Measurements from ENCODE around the gene OPALIN.

DNA sequence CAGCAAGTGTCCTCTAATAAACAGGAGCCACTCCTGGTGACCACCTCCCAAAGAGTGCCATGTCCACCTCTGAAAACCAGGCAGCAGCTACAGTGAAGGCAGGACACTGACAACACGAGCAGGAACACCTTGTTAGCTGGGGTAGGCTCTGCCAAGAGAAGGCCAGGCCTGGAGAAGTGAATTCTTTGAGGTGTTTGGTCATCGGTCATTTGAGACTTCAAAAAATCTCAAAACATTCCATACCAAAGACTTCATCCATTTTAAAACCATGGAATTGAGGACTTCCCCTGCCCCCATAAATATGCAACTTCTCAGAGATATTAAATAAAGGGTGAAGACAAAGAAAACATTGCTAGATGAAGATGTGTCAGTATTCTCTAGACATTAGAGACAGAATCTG, 28.4 kb upstream of the OPALIN start:
- TF ChIP-seq CTCF (IDR thresholded peaks at IDR 0.05) (no peak), POLR2A (IDR thresholded peaks at IDR 0.05) (no peak)

Data from heart left ventricle (tissue), 13 donors.